Motor neuron (in vitro differentiated cells): ENCODE data around the gene SULT1A2. TPM values are rescaled to one million over a fixed set of nuclear protein-coding genes. Genes with fewer than 3 reads are reported as not detected.
"Not testable (repeated sequence)": the region's sequence is repeated elsewhere in the genome, so short reads cannot be mapped to it uniquely, and the experiment has no call there.

Experiments
- ATAC-seq, 8 experiments: fragments of 200-7000 bp; cut with Tn5 transposase; replicated peaks in 6 of 8; 2 replicates each; pipeline ENCODE4 v1.8.0; 2021; ENCODE audit warnings: mild to moderate bottlenecking in 8 of 8, moderate library complexity in 8 of 8
- H3K27ac ChIP-seq, 2 donors: fragments of 250-450 bp; sonication (Bioruptor Pico); 2 replicates each; pipeline ENCODE4 v1.9.0; 2021; ENCODE audit warnings: antibody characterized with exemption in 2 of 2, mild to moderate bottlenecking in 2 of 2, moderate library complexity in 1 of 2
- H3K4me1 ChIP-seq, 2 donors: fragments of 250-450 bp; sonication (Bioruptor Pico); replicated peaks in 1 of 2; 2 replicates each; pipeline ENCODE4 v1.6.1; 2021; ENCODE audit warnings: antibody characterized with exemption in 2 of 2, mild to moderate bottlenecking in 2 of 2, moderate library complexity in 1 of 2
- H3K4me3 ChIP-seq, 5 donors: fragments of 250-450 bp; sonication (Bioruptor Pico); 2 replicates each; pipeline ENCODE4 v1.9.0; 2021; ENCODE audit warnings: antibody characterized with exemption in 5 of 5, mild to moderate bottlenecking in 5 of 5, moderate library complexity in 4 of 5
- WGBS, 10 experiments: fragments of 450-650 bp; shearing (Covaris generic); methylation state at CpG; one replicate each; pipeline ENCODE4 v1.0.0; 2022; 5-methylcytosine and 5-hydroxymethylcytosine counted together
- in situ Hi-C, 9 experiments: fragments of 400-800 bp; cut with MboI; loops; one replicate each; pipeline ENCODE4 v1.15.0; 2021; ENCODE audit warnings: low sequenced_read_pairs in 9 of 9, low pct_unique_long_range_greater_than_20kb in 2 of 9; ENCODE audit not compliant: unreplicated experiment in 9 of 9
- total RNA-seq, 8 experiments: library from RNA; unstranded; fragments of 300-600 nt; gene quantifications; 2 replicates each; pipeline versions ENCODE4 v1.2.3 to v1.2.4, GENCODE V29; 2022

The SULT1A2 gene
- total RNA-seq, 8 experiments from 2014 or later: 0.11 to 1.2 (median 0.21) TPM; not detected in 1

DNA sequence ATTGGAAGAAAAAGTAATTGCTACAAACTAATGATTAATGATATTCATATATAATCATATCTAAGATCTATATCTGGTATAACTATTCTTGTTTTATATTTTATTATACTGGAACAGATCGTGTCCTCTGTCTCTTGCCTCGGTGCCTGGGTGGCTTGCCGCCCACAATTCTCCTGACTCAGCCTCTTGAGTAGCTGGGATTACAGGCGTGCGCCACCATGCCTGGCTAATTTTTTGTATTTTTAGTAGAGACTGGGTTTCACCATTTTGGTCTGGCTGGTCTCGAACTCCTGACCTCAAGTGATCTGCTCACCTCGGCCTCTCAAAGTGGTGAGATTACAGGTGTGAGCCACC lies 19.4 kb upstream of the SULT1A2 start:
- in situ Hi-C loops: not testable (repeated sequence)
- 14 to 95% (median 70%) methylated on average over 1 to 5 of the region's 7 CpGs; no CpG with 5 or more reads in 2 of the 10 experiments for WGBS, 10 experiments

GRCh38 chr16:28615486-28616223 lies 18.8 kb upstream of the SULT1A2 start:
- peak in 5 of 8 experiments; percentile 54 to 85 (median 83) for ATAC-seq
- 0 to 20% (median 13%) methylated on average over 1 to 3 of the region's 24 CpGs; no CpG with 5 or more reads in 7 of the 10 experiments for WGBS, 10 experiments
- H3K4me1 ChIP-seq, H3K27ac ChIP-seq, in situ Hi-C loops, H3K4me3 ChIP-seq: not testable (repeated sequence)

More for the DNA sequence above, 19.4 kb upstream of the SULT1A2 start:
- ATAC-seq, H3K27ac ChIP-seq, H3K4me1 ChIP-seq, H3K4me3 ChIP-seq: not testable (repeated sequence)

DNA sequence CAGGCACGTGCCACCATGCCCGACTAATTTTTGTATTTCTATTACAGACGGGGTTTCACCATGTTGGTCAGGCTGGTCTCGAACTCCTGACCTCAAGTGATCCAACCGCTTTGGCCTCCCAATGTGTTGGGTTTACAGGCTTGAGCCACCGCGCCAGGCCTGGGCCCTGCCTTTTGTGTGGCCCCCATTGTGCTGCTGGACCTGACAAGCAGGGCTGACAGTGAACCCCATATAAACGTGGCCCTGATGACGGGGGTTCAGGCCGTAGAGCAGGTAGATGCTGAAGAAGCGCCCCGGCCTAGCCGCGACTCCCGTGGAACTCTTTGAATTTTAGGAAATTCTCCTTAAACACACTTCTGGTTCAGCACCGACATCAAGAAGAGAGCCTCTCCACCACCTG lies 17.7 kb upstream of the SULT1A2 start:
- H3K27ac ChIP-seq, H3K4me3 ChIP-seq, ATAC-seq, in situ Hi-C loops: not testable (repeated sequence)
- WGBS, 10 experiments: no CpG with 5 or more reads among the region's 16 CpGs
- H3K4me1 ChIP-seq: peaks cover 11 to 12% of the 10 kb centered on the region in 2 donors

DNA sequence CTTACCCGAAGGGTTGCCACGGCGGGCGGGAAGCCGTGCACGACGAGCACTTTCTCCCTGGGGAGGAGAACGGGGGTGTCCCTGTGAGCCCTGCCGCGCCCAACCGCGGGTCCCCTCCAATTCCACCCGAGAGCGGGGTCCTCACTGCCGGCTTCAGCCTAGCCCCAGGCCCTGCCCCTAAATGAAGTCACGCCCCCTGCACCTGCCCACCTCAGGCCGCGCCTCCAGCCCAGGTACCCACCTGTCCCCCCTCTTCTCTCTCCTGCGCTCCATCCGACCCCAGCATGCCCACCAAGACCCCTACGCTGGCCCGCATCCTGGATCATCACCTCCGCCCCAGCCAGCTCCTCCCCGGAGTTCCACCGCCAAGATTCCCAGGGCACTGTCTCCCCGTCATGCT lies 17.1 kb upstream of the SULT1A2 start:
- WGBS, 10 experiments: no CpG with 5 or more reads among the region's 26 CpGs
- peaks cover 11 to 16% of the 10 kb centered on the region in 2 donors for H3K4me1 ChIP-seq
- in situ Hi-C loops, H3K4me3 ChIP-seq, H3K27ac ChIP-seq, ATAC-seq: not testable (repeated sequence)

- H3K4me3 ChIP-seq, H3K27ac ChIP-seq, in situ Hi-C loops: not testable (repeated sequence)
- no CpG with 5 or more reads among the region's 17 CpGs for WGBS, 10 experiments
- peaks cover 10 to 16% of the 10 kb centered on the region in 2 donors for H3K4me1 ChIP-seq
- ATAC-seq: peak in 6 of 8 experiments; percentile 9 to 52 (median 38)
Observed at GRCh38 chr16:28612359-28613280, 15.8 kb upstream of the SULT1A2 start.

- Histone ChIP-seq H3K4me1 (peaks cover 8 to 16% of the 10 kb centered on the region in 2 donors), H3K4me3 (no peak overlapping the region), H3K27ac (no peak overlapping the region)
- ATAC-seq: no peak
- WGBS, 10 experiments: 60 to 100% (median 80%) methylated on average over 1 to 9 of the region's 10 CpGs; no CpG with 5 or more reads in 1 of the 10 experiments
- in situ Hi-C loops: no loop called here
Observed at GRCh38 chr16:28610595-28611191, 13.8 kb upstream of the SULT1A2 start.

GRCh38 chr16:28609631-28610594 lies 13.1 kb upstream of the SULT1A2 start, which contains the start of gene SULT1A1:
TSS of gene SULT1A1 (minus strand) at chr16:28610044. CDS start at chr16:28608855, 1,189 bp downstream.
- Histone ChIP-seq H3K4me3 (no peak within 1 kb of the TSS), H3K27ac (no peak within 1 kb of the TSS), H3K4me1 (peaks cover 5 to 16% of the 10 kb centered on the region in 2 donors)
- WGBS, 10 experiments: 22 to 53% (median 31%) methylated on average over 2 to 5 of the region's 11 CpGs; no CpG with 5 or more reads in 4 of the 10 experiments
- ATAC-seq: peak; percentile 10 to 51 (median 28)
- in situ Hi-C loops: no loop called here

- in situ Hi-C loops, H3K4me3 ChIP-seq, H3K27ac ChIP-seq: not testable (repeated sequence)
- ATAC-seq: peak in 2 of 8 experiments; percentile 3 to 12
- WGBS, 10 experiments: 29 to 100% (median 56%) methylated on average over 1 to 3 of the region's 11 CpGs; no CpG with 5 or more reads in 7 of the 10 experiments
- peaks cover 5 to 16% of the 10 kb centered on the region in 2 donors for H3K4me1 ChIP-seq
Observed at GRCh38 chr16:28608867-28609596, 12.2 kb upstream of the SULT1A2 start.

DNA sequence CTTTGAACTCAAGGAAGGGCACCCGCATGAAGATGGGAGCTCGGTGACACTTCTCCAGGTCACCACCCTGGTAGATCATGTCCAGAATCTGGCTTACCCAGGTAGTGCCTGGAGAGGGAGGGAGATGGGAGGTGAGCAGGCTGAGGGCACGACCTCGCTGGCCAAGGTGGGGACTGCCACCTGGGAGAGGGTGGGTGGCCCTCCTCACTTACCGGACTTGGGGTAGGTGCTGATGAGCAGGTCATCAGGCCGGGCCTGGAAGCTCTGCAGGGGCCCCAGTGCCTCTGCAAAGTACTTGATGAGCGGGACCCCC lies 11.6 kb upstream of the SULT1A2 start:
- WGBS, 10 experiments: no CpG with 5 or more reads among the region's 7 CpGs
- in situ Hi-C loops, H3K4me3 ChIP-seq, H3K27ac ChIP-seq, ATAC-seq: not testable (repeated sequence)
- H3K4me1 ChIP-seq: peaks cover 5 to 16% of the 10 kb centered on the region in 2 donors

GRCh38 chr16:28607681-28608495 lies 11.0 kb upstream of the SULT1A2 start:
- H3K27ac ChIP-seq, H3K4me3 ChIP-seq, in situ Hi-C loops, ATAC-seq: not testable (repeated sequence)
- 62 to 100% (median 86%) methylated on average over 2 to 7 of the region's 10 CpGs; no CpG with 5 or more reads in 1 of the 10 experiments for WGBS, 10 experiments
- H3K4me1 ChIP-seq: peaks cover 5 to 16% of the 10 kb centered on the region in 2 donors

DNA sequence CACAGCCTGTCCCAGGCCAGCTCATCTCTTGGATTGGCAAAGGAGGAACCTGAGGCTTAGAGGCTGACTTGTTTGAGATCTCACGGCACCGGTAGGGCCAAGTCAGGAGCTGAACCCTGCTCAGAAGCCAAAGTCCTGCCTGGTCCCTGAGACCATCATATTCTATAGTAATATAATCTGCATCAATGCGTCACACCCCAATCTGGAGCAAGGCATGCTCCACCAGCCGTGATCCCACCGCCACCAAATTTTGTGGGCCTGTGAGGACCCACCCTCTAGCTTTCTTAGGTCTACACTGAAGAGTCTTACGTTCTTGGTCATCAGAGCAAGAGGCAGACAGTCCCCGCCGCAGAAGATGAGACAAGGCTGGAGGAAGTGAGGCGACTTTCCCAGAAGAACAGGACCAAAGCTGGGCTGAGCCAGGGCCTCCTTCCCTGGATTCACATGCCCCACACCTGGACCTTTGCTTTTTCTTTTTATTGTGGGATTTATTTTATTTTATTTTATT lies 10.3 kb upstream of the SULT1A2 start:
- H3K4me3 ChIP-seq: no peak overlapping the region
- in situ Hi-C loops: no loop called here
- no peak overlapping the region for H3K27ac ChIP-seq
- H3K4me1 ChIP-seq: peaks cover 5 to 16% of the 10 kb centered on the region in 2 donors
- no peak for ATAC-seq
- 83 to 100% (median 92%) methylated on average over 3 to 5 of the region's 9 CpGs; no CpG with 5 or more reads in 4 of the 10 experiments for WGBS, 10 experiments
